Natural killer cell (primary cell): ENCODE measurements around the gene ZRSR2. TPM values are rescaled to one million over a fixed set of nuclear protein-coding genes. Genes with fewer than 3 reads are reported as not detected.
"Not testable (repeated sequence)": the region's sequence is repeated elsewhere in the genome, so short reads cannot be mapped to it uniquely, and the experiment has no call there.

Experiments
- ATAC-seq, 3 donors: fragments of 150-1000 bp in 2 of 3; fragments of 200-7000 bp in 1 of 3; cut with Tn5 transposase; 1 replicate in 1 of 3; 2 replicates in 2 of 3; pipeline ENCODE4 v1.10.0; 2021; ENCODE audit warnings: mild to moderate bottlenecking in 2 of 3, moderate library complexity in 2 of 3
- DNase-seq, 2 donors: peaks; one replicate each; pipeline versions ENCODE4 v3.0.0 to v3.0.0-alpha.2; 2013 to 2021; ENCODE audit warnings: mixed read lengths in 1 of 2
- H3K27ac ChIP-seq: one replicate; pipeline ENCODE4 v1.5.1; 2013; ENCODE audit warnings: mild to moderate bottlenecking, low read length
- H3K27me3 ChIP-seq: one replicate; pipeline ENCODE4 v1.6.1; 2013; ENCODE audit warnings: low read length; ENCODE audit not compliant: control insufficient read depth, insufficient read depth
- H3K36me3 ChIP-seq: one replicate; pipeline ENCODE4 v1.6.1; 2013; ENCODE audit warnings: low read length; ENCODE audit not compliant: control insufficient read depth, insufficient read depth
- H3K4me1 ChIP-seq: one replicate; pipeline ENCODE4 v1.6.1; 2013; ENCODE audit warnings: low read length; ENCODE audit not compliant: control insufficient read depth, insufficient read depth
- H3K4me3 ChIP-seq: one replicate; pipeline ENCODE4 v1.5.1; 2013; ENCODE audit warnings: low read length
- H3K9me3 ChIP-seq: one replicate; pipeline ENCODE4 v1.6.1; 2013; ENCODE audit warnings: low read length; ENCODE audit not compliant: control insufficient read depth, insufficient read depth
- H3K27ac Mint-ChIP-seq, 2 donors: one replicate each; pipeline ENCODE4 v1.8.0; 2022; ENCODE audit warnings: mild to moderate bottlenecking in 2 of 2, mixed read lengths in 2 of 2, moderate library complexity in 1 of 2
- H3K27me3 Mint-ChIP-seq, 2 donors: one replicate each; pipeline ENCODE4 v1.8.0; 2022; ENCODE audit warnings: low read depth in 2 of 2, mixed read lengths in 2 of 2
- H3K36me3 Mint-ChIP-seq: one replicate; pipeline ENCODE4 v1.8.0; 2022; ENCODE audit warnings: mixed read lengths
- H3K4me1 Mint-ChIP-seq, 2 donors: one replicate each; pipeline ENCODE4 v1.8.0; 2022; ENCODE audit warnings: mixed read lengths in 2 of 2
- H3K4me3 Mint-ChIP-seq: one replicate; pipeline ENCODE4 v1.8.0; 2022; ENCODE audit warnings: mild to moderate bottlenecking, moderate library complexity, mixed read lengths
- H3K9me3 Mint-ChIP-seq, 2 donors: one replicate each; pipeline ENCODE4 v1.8.0; 2022; ENCODE audit warnings: mixed read lengths in 2 of 2
- CTCF ChIP-seq: fragments of 200-600 bp; IDR thresholded peaks from one replicate; pipeline ENCODE4 v1.8.0; 2022; ENCODE audit warnings: antibody characterized with exemption
- WGBS: methylation state at CpG from one replicate; pipeline ENCODE4 v1.1.7; 2013; ENCODE audit warnings: missing lambda C conversion rate; ENCODE audit not compliant: insufficient coverage; 5-methylcytosine and 5-hydroxymethylcytosine counted together
- intact Hi-C: fragments of 100-400 bp; cut with micrococcal nuclease; formaldehyde crosslinking; loops from one replicate; pipeline ENCODE4 v1.14.2; 2022
- total RNA-seq, 4 donors: library from RNA; stranded (reverse); fragments of 120-200 nt in 1 of 4; gene quantifications; one replicate each; pipeline versions ENCODE4 v1.2.3 to v1.2.4, GENCODE V29; 2013 to 2022

Gene ZRSR2
- total RNA-seq, 3 donors from 2014 or later (not counting 1 experiment from before 2014, with no cell fraction given): 21.7 to 44.2 (median 28.2) TPM

GRCh38 chrX:15758140-15758539, 32.1 kb upstream of the ZRSR2 start:
- Mint-ChIP-seq H3K4me1 (peaks cover 53 to 62% of the 10 kb centered on the region in 2 donors), H3K27ac (peak overlapping the region; percentile 91 to 93), H3K36me3 (no peaks in the 10 kb centered on the region), H3K4me3 (peak overlapping the region; percentile 70), H3K9me3 (no peaks in the 10 kb centered on the region), H3K27me3 (no peaks in the 10 kb centered on the region)
- TF ChIP-seq CTCF: no peak
- peaks cover 49% of the 10 kb centered on the region for H3K4me1 ChIP-seq
- no peak overlapping the region for H3K4me3 ChIP-seq
- WGBS: 0% methylated on average over 1 of the region's 4 CpGs
- H3K9me3 ChIP-seq: no peaks in the 10 kb centered on the region
- DNase-seq: peak in 1 of 2 donors; percentile 72
- peaks cover 7% of the 10 kb centered on the region for H3K36me3 ChIP-seq
- peak overlapping the region; percentile 78 for H3K27ac ChIP-seq
- H3K27me3 ChIP-seq: no peaks in the 10 kb centered on the region
- intact Hi-C loops: no loop called here
- ATAC-seq: peak; percentile 74 to 85 (median 76)

- Mint-ChIP-seq H3K27ac (peak overlapping the region; percentile 91 to 93), H3K4me3 (peak overlapping the region; percentile 17), H3K4me1 (peaks cover 45 to 61% of the 10 kb centered on the region in 2 donors)
- not testable (repeated sequence) for DNase-seq, H3K9me3 Mint-ChIP-seq, H3K36me3 ChIP-seq, H3K9me3 ChIP-seq, H3K27me3 Mint-ChIP-seq, H3K4me3 ChIP-seq, ATAC-seq, H3K27me3 ChIP-seq, H3K36me3 Mint-ChIP-seq
- H3K27ac ChIP-seq: peak overlapping the region; percentile 57
- peaks cover 37% of the 10 kb centered on the region for H3K4me1 ChIP-seq
- 43% methylated on average over 4 of the region's 6 CpGs for WGBS
- intact Hi-C loops: loop anchor here (5.0 to 10.0 kb wide), 2 partner anchors 73 to 685 kb away; no protein-coding TSS in a partner anchor
These were observed 30.4 kb upstream of the ZRSR2 start for GRCh38 chrX:15759886-15760285.

GRCh38 chrX:15761564-15762191, 28.6 kb upstream of the ZRSR2 start:
- Histone ChIP-seq H3K36me3 (peaks cover 6% of the 10 kb centered on the region), H3K4me1 (peaks cover 26% of the 10 kb centered on the region), H3K27me3 (no peaks in the 10 kb centered on the region), H3K9me3 (no peaks in the 10 kb centered on the region), H3K4me3 (no peak overlapping the region), H3K27ac (no peak overlapping the region)
- no peaks in the 10 kb centered on the region for H3K36me3 Mint-ChIP-seq
- intact Hi-C loops: loop anchor here (5.0 to 10.0 kb wide), 2 partner anchors 74 to 683 kb away; no protein-coding TSS in a partner anchor
- H3K27ac Mint-ChIP-seq: peak overlapping the region; percentile 71 to 85
- H3K4me3 Mint-ChIP-seq: no peak overlapping the region
- DNase-seq (peak in 1 of 2 donors; percentile 67), ATAC-seq (peak; percentile 46 to 69 (median 57))
- TF ChIP-seq CTCF: peak; percentile 41
- WGBS: 17% methylated on average over 1 of the region's 8 CpGs
- H3K9me3 Mint-ChIP-seq: no peaks in the 10 kb centered on the region
- peaks cover 37 to 51% of the 10 kb centered on the region in 2 donors for H3K4me1 Mint-ChIP-seq
- H3K27me3 Mint-ChIP-seq: no peaks in the 10 kb centered on the region

- H3K27me3 ChIP-seq: no peaks in the 10 kb centered on the region
- WGBS: 100% methylated on average over 3 of the region's 4 CpGs
- intact Hi-C loops: loop anchor here (10.0 kb wide), 1 partner anchor 675 kb away; no protein-coding TSS in a partner anchor
- ATAC-seq (no peak), DNase-seq (no peak)
- H3K27ac ChIP-seq: no peak overlapping the region
- peaks cover 8% of the 10 kb centered on the region for H3K36me3 ChIP-seq
- Mint-ChIP-seq H3K27ac (peak overlapping the region; percentile 8 to 84), H3K27me3 (no peaks in the 10 kb centered on the region), H3K36me3 (peaks cover 20% of the 10 kb centered on the region), H3K4me1 (peaks cover 17% of the 10 kb centered on the region in 2 donors), H3K9me3 (no peaks in the 10 kb centered on the region), H3K4me3 (no peak overlapping the region)
- no peak overlapping the region for H3K4me3 ChIP-seq
- H3K9me3 ChIP-seq: no peaks in the 10 kb centered on the region
- no peak for TF ChIP-seq CTCF
- H3K4me1 ChIP-seq: no peaks in the 10 kb centered on the region
These were observed 20.9 kb upstream of the ZRSR2 start for GRCh38 chrX:15769300-15769954.
